HPDE6-E6E7 (cell line): Measurements from ENCODE around the gene PDCD10.
A peak's percentile ranks its signal among the peaks of the same experiment; 100 is the strongest.

Experiments used
- DNase-seq: peaks from one replicate; pipeline ENCODE4 v3.0.0; 2011; ENCODE audit warnings: missing footprints; ENCODE audit errors: extremely low spot score

Gene PDCD10

GRCh38 chr3:167735233-167736138 is 794 bp upstream of the PDCD10 start, which contains the start of gene SERPINI1:
TSS of gene SERPINI1 (plus strand) at chr3:167735721. CDS start at chr3:167789129, 53,408 bp downstream.
- DNase-seq = peak; percentile 73

DNA sequence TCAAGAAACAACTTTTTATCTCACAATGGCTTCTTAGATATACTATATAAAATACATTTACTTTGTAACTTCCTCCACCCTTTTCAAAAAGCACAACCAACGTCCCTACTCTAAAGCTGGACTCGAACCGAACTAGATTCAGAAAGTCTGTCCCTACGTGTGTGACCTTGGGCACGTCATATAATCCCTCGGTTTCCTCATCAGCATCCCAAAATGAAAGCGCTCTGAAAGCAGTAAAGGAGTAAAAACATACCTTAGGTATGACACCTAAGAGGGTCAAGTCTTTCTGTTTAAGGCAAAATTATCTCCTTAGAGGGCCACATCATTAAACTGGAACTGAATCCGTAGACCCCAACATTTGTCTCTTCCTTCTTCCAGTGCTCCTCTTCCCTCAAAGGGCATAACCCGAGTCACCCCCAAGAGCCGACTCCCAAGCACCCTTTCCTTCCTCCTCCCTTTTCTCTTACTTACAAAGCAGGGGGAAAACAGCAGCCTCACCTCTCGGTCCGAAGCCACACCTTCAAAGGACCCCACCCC is 663 bp downstream of the PDCD10 start:
- peak; percentile 1 for DNase-seq

- DNase-seq = no peak
Measured at GRCh38 chr3:167732313-167733065, 2.2 kb downstream of the PDCD10 start.

DNA sequence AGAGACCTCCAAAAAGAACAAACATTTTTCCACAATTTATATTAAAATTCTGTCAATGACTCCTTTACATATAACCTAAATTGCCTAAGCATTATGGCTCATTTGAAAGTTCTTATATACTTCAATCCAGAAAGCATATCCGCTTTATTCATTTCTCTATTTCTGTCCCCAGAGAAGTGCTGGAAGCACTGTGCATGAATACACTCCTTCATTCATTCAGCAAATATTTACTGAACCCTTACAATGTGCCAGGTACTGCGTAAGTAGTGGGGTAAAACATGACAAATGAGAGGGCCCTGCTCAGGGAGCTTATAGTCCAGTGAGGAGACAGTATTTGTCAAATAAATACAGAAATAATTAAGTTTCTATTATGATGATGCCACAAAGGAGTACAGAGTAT is 3.3 kb downstream of the PDCD10 start:
- DNase-seq = no peak

GRCh38 chr3:167729591-167729990 is 5.1 kb downstream of the PDCD10 start:
- no peak for DNase-seq

DNA sequence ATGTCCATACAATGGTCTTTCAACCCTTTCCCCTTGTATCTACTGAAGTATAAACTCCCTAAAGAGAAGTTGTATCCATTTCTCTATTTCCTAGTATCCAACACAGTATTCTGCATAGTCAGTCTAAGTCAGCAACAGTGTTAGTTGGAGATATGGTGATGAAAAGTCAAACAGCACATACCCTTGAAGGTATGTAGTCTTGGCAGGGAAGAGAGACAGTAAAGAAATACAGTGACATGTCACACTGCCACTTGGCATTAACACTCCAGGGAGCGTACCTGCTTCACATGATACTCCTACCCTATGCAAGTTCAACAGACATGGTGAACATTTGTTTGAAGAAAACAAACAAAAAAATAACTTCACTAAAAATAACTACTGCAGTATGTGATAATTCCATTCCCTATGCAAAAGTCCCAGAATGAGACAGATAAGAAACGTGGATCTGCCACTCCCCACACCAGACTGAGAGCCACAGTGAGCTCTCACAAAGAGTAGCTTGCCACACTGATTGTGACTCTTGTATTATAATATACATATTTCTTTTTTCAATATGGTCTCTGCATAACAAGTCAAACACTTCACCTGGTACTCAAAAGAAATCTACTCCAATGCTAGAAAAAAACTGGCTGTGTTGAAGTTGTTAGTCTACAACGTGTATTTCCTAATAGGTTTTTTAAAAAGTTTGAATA is 5.9 kb downstream of the PDCD10 start:
- DNase-seq = no peak

- DNase-seq = peak; percentile 56
Measured at GRCh38 chr3:167728176-167728575, 6.5 kb downstream of the PDCD10 start.

- DNase-seq = no peak
Measured at GRCh38 chr3:167723872-167724271, 10.8 kb downstream of the PDCD10 start.

DNA sequence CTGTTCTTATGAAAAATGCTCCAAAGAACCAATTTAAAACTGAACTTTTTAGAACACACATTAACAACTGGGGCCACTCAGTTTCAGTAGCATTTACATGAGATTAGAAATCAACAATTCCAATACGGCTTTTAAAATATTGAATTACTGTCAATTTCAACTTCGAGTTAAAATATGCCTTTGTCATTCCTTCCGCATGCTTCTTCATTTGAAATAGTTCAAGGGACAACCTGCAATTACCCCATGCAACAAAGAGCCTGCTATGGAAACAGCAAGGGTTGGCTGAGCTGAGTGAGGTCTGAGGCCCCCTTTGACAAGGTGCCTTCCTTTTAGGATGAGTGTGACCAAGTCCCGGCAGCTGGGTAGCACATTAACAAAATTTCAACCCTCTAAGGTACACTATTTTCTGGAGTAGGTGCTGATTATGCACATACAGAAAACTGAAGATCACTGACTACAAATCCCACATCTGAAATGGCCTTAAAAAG is 11.6 kb downstream of the PDCD10 start:
- no peak for DNase-seq

- no peak for DNase-seq
Measured at GRCh38 chr3:167718582-167718981, 16.1 kb downstream of the PDCD10 start.

DNA sequence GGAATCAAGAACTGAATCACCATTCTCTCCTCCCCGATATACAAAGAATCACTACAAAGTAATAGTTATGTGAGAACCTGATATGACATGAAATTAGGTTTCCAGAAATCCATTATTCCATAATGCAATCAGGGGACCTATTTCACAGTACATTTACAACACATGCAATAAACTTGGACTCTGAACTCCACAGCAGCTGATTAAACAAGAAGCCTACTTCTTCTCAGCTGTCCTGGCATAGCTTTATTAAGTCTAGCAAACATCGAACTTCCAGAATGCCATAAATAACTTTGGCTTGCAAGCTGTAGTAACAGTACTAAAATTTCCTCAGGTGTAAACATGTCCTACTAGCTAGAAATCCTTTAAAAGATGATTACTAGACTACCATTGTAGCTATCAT is 17.8 kb downstream of the PDCD10 start:
- no peak for DNase-seq

GRCh38 chr3:167714871-167715270 is 19.8 kb downstream of the PDCD10 start:
- no peak for DNase-seq

- no peak for DNase-seq
Measured at GRCh38 chr3:167712445-167712844, 22.2 kb downstream of the PDCD10 start.

DNA sequence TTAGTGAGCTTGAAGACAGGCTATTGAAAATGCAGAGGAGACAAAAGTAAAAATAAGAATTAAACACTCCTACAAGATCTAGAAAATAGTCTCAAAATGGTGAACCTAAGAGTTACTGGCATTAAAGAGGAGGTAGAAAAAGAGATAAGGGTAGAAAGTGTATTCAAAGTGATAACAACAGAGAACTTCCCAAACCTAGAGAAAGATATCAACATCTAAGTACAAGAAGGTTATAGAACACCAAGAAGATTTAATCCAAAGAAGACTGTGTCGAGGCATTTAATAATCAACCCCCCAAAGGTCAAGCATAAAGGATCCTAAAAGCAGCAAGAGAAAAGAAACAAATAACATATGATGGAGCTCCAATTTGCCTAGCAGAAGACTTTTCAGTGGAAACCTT is 23.3 kb downstream of the PDCD10 start:
- DNase-seq = no peak

DNA sequence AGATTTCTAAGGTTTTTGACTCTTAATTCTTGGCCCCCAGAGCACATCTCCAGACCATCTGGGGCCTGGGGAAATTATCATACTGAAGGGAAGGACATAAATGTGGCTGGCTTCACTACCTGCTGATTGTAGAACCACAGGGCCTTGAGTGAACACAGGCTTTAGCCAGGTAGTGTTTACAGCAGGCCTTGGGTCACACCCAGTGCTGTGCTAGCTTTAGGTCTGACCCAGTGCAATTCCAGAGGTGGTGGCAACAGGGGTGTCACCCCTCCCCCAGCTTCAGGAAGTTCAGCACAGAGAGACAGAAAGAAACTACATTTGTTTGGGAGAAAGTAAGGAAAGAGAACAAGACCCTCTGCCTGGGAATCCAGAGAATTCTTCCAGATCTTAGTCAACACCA is 24.1 kb downstream of the PDCD10 start:
- DNase-seq = no peak

DNA sequence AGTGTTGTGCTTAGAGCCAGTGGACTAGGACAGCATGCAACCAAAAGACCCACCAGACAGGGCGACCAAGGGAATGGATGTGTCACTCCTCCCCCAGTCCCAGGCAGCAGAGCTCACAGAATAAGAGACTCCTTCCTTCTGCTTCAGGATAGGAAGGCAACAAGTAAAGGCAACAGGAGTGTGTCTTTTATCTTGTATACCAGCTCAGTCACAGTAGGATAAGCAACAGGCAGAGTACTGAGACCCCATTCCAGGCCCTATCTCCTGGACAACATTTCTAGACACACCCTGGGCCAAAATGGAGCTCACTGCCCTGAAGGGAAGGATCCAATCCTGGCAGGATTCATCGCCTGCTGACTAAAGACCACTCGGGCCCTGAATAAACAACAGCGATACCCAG is 25.0 kb downstream of the PDCD10 start:
- DNase-seq = no peak

GRCh38 chr3:167705840-167706239 is 28.9 kb downstream of the PDCD10 start:
- no peak for DNase-seq

- DNase-seq = no peak
Measured at GRCh38 chr3:167700926-167701325, 33.8 kb downstream of the PDCD10 start.

- no peak for DNase-seq
Measured at GRCh38 chr3:167700046-167700445, 34.6 kb downstream of the PDCD10 start.

- DNase-seq = no peak
Measured at GRCh38 chr3:167694121-167694520, 40.6 kb downstream of the PDCD10 start.

- no peak for DNase-seq
Measured at GRCh38 chr3:167691366-167691765, 43.3 kb downstream of the PDCD10 start.
